Tibial artery (tissue), 4 donors: ENCODE measurements around the gene RTL10.

Source experiments
- DNase-seq, 2 donors: peaks; one replicate each; pipeline ENCODE4 v3.0.0-alpha.2; 2019
- H3K27ac ChIP-seq, 2 donors: fragments of 200-600 bp; sonication (generic) in 1 of 2; 1 replicate in 1 of 2; 2 replicates in 1 of 2; pipeline ENCODE4 v1.5.1; 2018 to 2019; ENCODE audit warnings: mild to moderate bottlenecking in 1 of 2
- H3K27me3 ChIP-seq, 2 donors: fragments of 200-600 bp; sonication (generic) in 1 of 2; one replicate each; pipeline versions ENCODE4 v1.5.1 to v1.6.0; 2016 to 2019
- H3K36me3 ChIP-seq, 3 donors: fragments of 200-600 bp; sonication (generic) in 2 of 3; one replicate each; pipeline ENCODE4 v1.5.1; 2016 to 2019; ENCODE audit warnings: mild to moderate bottlenecking in 2 of 3
- H3K4me1 ChIP-seq, 4 donors: fragments of 200-600 bp; sonication (generic) in 2 of 4; 1 replicate in 3 of 4; 2 replicates in 1 of 4; pipeline ENCODE4 v1.5.1; 2016 to 2019
- H3K4me3 ChIP-seq, 2 donors: fragments of 200-600 bp; sonication (generic) in 1 of 2; 1 replicate in 1 of 2; 2 replicates in 1 of 2; pipeline ENCODE4 v1.5.1; 2018 to 2019; ENCODE audit warnings: mild to moderate bottlenecking in 2 of 2
- H3K9me3 ChIP-seq, 3 donors: fragments of 200-600 bp; sonication (generic) in 1 of 3; one replicate each; pipeline ENCODE4 v1.5.1; 2016 to 2019
- CTCF ChIP-seq, 2 experiments: fragments of 200-600 bp in 1 of 2; fragments of 450-650 bp in 1 of 2; IDR thresholded peaks; one replicate each; pipeline ENCODE4 v1.5.1; 2017 to 2019; ENCODE audit warnings: antibody characterized with exemption in 2 of 2, mild to moderate bottlenecking in 1 of 2, moderate library complexity in 1 of 2
- intact Hi-C: fragments of 100-400 bp; cut with DNase I; formaldehyde crosslinking; loops from one replicate; pipeline ENCODE4 v1.15.0; 2023; ENCODE audit warnings: low total_unique reads

RTL10 gene

GRCh38 chr22:19822301-19823117 lies 32.2 kb downstream of the RTL10 start:
- no peaks in the 10 kb centered on the region for H3K9me3 ChIP-seq
- H3K27ac ChIP-seq: no peak overlapping the region
- H3K4me1 ChIP-seq: peaks cover 0 to 28% (median 0%) of the 10 kb centered on the region in 4 donors
- intact Hi-C loops: no loop called here
- H3K4me3 ChIP-seq: no peak overlapping the region
- H3K27me3 ChIP-seq: no peaks in the 10 kb centered on the region
- DNase-seq: peak in 1 of 2 donors; percentile 35
- H3K36me3 ChIP-seq: peaks cover 0 to 17% (median 4%) of the 10 kb centered on the region in 3 donors
- no peak for TF ChIP-seq CTCF (IDR thresholded peaks at IDR 0.05)

- TF ChIP-seq CTCF (IDR thresholded peaks at IDR 0.05): no peak
- intact Hi-C loops: no loop called here
- peaks cover 0 to 28% (median 0%) of the 10 kb centered on the region in 4 donors for H3K4me1 ChIP-seq
- no peak overlapping the region for H3K4me3 ChIP-seq
- H3K27ac ChIP-seq: no peak overlapping the region
- peak in 1 of 2 donors; percentile 37 for DNase-seq
- H3K27me3 ChIP-seq: no peaks in the 10 kb centered on the region
- no peaks in the 10 kb centered on the region for H3K9me3 ChIP-seq
- H3K36me3 ChIP-seq: peaks cover 0 to 17% (median 4%) of the 10 kb centered on the region in 3 donors
Measured at GRCh38 chr22:19821523-19822300, 33.0 kb downstream of the RTL10 start.

- intact Hi-C loops: no loop called here
- Histone ChIP-seq H3K36me3 (peaks cover 0 to 17% (median 4%) of the 10 kb centered on the region in 3 donors), H3K27ac (no peak overlapping the region), H3K4me3 (no peak overlapping the region), H3K4me1 (peaks cover 0 to 27% (median 0%) of the 10 kb centered on the region in 4 donors), H3K9me3 (no peaks in the 10 kb centered on the region), H3K27me3 (no peaks in the 10 kb centered on the region)
- DNase-seq: peak in 1 of 2 donors; percentile 62
- no peak for TF ChIP-seq CTCF (IDR thresholded peaks at IDR 0.05)
Measured at GRCh38 chr22:19820880-19821522, 33.7 kb downstream of the RTL10 start.

GRCh38 chr22:19819911-19820879 lies 34.5 kb downstream of the RTL10 start:
- intact Hi-C loops: no loop called here
- Histone ChIP-seq H3K27me3 (no peaks in the 10 kb centered on the region), H3K4me1 (peaks cover 0 to 23% (median 0%) of the 10 kb centered on the region in 4 donors), H3K9me3 (no peaks in the 10 kb centered on the region), H3K27ac (no peak overlapping the region), H3K36me3 (peaks cover 0 to 17% (median 4%) of the 10 kb centered on the region in 3 donors), H3K4me3 (no peak overlapping the region)
- peak in 1 of 2 donors; percentile 37 for DNase-seq
- TF ChIP-seq CTCF (IDR thresholded peaks at IDR 0.05): no peak
